LNCAP (cell line): ENCODE data around the gene TAS2R50.

ENCODE experiments used
- TF ChIP-seq, protein P1 (sequence below): fragments of 450-650 bp; IDR thresholded peaks from 2 replicates; pipeline ENCODE4 v1.5.1; 2017; ENCODE audit warnings: mild to moderate bottlenecking

The TAS2R50 gene, protein sequence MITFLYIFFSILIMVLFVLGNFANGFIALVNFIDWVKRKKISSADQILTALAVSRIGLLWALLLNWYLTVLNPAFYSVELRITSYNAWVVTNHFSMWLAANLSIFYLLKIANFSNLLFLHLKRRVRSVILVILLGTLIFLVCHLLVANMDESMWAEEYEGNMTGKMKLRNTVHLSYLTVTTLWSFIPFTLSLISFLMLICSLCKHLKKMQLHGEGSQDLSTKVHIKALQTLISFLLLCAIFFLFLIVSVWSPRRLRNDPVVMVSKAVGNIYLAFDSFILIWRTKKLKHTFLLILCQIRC

DNA sequence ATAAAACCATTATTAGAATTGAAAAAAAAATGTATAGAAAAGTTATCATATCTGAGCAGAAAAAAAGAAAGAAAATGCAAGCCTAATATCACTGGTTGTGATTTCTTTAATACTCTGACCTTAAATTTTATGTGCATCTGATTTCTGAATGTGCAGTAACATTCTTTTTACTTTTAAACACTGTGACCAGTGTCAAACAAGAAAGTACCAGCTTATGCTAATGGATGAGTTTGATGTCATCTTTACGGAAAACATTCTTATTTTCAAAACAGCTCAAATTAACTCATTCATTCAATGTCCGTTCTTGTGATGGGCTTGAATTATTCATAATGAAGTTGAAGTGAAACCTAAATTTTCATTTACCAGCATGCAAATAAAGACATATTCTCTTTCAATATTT lies at the start of gene TAS2R50:
TAS2R50 (minus strand) TSS at position 101 of the 400 bp plus-strand sequence; CDS start at position 49, 52 bp downstream.
- TF ChIP-seq, protein P1, sequence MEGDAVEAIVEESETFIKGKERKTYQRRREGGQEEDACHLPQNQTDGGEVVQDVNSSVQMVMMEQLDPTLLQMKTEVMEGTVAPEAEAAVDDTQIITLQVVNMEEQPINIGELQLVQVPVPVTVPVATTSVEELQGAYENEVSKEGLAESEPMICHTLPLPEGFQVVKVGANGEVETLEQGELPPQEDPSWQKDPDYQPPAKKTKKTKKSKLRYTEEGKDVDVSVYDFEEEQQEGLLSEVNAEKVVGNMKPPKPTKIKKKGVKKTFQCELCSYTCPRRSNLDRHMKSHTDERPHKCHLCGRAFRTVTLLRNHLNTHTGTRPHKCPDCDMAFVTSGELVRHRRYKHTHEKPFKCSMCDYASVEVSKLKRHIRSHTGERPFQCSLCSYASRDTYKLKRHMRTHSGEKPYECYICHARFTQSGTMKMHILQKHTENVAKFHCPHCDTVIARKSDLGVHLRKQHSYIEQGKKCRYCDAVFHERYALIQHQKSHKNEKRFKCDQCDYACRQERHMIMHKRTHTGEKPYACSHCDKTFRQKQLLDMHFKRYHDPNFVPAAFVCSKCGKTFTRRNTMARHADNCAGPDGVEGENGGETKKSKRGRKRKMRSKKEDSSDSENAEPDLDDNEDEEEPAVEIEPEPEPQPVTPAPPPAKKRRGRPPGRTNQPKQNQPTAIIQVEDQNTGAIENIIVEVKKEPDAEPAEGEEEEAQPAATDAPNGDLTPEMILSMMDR: no peak

DNA sequence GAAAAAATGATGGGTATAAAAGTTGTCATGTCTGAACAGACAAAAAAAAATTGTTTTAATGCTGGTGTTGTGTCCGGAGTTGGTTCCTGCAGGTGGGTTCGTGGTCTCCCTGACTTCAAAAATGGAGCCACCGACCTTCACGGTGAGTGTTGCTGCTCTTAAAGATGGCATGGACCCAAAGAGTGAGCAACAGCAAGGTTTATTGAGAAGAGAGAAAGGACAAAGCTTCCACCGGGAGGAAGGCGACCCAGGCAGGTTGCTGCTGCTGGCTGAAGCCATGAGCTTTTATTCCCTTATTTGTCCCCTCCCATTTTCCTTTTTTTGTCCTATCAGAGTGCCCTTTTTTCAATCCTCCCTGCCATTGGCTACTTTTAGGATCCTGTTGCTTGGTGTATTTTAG lies 44.6 kb upstream of the TAS2R50 start, which contains the start of gene TAS2R31:
TAS2R31 (minus strand) TSS at position 101 of the 400 bp plus-strand sequence; CDS start at position 29, 72 bp downstream.
- TF ChIP-seq, protein P1: no peak

DNA sequence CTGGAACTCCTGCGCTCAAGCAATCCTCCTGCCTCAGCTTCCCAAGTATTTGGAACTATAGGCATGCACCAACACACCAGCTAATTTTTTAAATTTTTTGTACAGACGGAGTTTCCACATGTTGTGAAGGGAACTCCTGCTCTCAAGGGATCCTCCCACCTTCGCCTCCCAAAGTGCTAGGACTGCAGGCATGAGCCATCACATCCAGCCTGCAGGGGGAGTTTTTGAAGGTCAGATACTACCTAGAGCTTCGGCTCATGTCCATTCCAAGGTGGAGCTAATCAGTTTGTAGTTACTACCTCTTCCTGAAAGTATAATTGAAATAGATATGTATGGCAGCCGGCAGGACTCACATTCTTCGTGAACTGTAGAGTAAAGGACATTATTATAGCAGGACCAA lies 39.4 kb upstream of the TAS2R50 start:
- TF ChIP-seq, protein P1: no peak

DNA sequence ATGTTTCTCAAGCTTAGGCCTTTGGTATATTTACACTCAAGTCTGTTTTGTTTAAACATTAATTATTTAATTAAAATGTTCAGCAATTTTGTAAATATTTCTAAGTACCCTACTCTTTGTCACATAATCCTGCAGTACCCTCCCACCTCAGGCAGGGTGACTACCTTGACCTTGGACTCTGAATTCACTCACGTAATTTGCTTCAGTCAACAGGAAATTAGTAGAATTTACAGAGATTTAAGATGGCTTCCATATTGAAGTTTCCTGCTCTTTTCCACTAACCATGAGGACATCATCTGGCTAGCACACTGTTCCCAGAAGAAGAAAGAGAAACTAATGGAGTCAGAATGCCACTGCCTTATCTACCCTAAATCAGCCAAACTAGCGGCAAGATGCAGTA lies 36.7 kb upstream of the TAS2R50 start:
- TF ChIP-seq, protein P1: no peak

DNA sequence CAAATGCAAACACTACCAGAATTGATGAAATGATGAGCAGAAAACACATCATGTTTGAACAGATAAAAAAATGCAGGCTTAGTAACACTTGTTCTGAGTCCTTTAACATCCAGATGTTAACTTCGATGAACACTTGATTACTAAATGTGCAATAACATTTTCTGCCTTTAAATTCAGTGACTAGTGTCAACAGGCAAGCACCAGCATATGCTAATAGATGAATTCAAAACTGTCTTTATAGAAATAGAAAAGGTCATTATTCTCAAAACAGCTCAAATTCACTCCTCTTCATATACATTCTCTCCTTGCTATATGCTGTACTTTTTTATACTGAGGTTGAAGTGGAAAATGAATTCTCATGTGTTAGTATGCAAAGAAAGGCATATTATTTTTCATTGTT lies 35.8 kb upstream of the TAS2R50 start, which contains the start of gene TAS2R19:
TAS2R19 (minus strand) TSS at position 101 of the 400 bp plus-strand sequence; CDS start at position 52, 49 bp downstream.
- TF ChIP-seq, protein P1: no peak

DNA sequence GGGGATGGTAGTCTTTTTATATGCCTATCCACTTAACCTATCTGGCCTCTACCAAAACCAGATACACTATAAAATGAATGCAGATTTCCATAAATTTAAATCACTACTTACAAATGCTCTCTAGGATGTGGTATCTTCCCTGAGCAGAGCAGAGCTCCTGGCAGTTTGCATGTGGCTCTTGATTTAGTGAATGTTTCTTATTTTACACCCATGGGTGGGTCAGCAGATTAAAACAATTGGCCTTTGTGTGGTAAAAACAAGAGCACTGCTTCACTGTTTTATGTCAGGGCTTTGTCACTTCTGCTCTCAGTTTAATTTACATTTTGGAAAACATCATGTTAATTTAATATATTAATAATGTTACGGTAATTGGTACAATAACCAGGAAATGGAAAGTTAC lies 30.2 kb upstream of the TAS2R50 start:
- TF ChIP-seq, protein P1: no peak

DNA sequence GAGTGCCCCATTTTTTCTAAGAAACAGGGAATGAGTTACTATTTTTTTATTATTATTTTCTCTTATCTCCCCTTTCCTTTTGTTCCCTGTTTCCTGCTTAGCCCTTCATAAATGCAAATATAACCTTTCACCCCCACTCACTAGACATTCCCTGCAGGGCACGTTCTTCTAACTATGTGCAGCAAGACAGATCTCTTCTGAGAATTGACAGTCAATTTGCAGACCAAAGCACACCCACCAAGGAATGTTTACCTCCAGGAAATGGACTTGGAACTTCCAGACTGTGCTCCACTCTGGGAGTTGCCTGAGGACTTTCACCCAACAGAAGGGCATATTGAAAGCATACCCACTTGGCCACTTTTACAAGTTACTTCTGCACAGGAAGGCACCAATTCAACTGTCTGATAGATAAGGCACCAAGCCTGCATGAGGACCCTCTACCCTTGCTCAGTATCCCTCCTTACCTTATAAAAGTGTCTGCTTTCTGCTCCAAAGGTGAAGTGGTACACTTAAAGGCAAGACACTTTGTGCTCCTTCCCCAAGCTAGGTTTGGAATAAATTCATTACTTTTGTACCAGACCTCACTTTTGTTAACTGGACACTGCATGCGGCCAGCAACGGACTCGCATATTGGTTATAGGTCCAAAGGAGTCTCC lies 29.2 kb upstream of the TAS2R50 start:
- TF ChIP-seq, protein P1: no peak
